ENCODE measurements around the gene GOLGA3.

Gene GOLGA3

DNA sequence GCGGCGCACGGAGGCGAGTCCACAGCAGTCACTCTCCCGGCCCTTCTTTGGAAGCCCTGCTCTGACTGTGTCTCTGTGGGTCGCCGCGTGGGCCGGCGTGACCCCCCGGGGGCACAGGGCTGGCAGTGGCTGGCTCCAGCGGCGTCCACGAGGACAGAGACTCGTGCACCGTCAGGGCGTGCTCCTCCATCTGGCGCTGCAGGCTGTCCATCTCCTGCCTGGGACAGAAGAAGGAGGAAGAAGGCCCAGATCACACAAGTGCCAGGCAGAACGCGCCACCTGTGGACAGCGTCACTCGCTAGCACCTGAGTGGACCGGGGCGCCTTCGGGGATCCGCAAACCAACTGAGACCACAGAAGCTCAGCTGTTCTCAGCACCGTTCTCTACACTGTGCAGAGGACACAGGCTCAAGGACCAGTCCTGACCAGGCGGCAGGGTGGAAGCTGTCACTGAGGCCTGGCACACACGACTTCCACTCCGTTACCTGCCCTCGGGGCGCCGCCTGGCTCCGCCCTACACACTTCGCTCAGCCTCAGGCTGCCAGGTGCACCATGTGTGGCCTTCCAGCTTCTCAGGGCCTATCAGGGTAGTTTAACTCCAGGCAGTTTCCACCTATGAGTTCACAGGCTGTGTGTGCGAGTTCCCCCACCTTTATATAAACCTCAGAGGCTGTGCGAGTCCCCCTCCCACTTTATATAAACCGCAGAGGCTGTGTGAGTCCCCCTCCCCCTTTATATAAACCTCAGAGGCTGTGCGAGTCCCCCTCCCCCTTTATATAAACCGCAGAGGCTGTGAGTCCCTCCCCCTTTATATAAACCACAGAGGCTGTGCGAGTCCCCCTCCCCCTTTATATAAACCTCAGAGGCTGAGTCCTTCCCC is 55.4 kb downstream of the GOLGA3 start:
- Histone ChIP-seq H3K4me3 (ENCODE audit: low read length) (no peak overlapping the region), H3K9ac (ENCODE audit: low read length) (no peak overlapping the region), H3K4me2 (ENCODE audit: low read length) (no peak overlapping the region), H3K4me1 (ENCODE audit: low read length) (peaks cover 30% of the 10 kb centered on the region), H2AFZ (ENCODE audit: low read depth, low read length) (no peak overlapping the region), H3K27ac (ENCODE audit: low read length) (0 out of 2 replicates have a peak overlapping the region, but pooled peaks have one; percentile 52), H3K9me3 (ENCODE audit: insufficient read depth, low read length) (no peaks in the 10 kb centered on the region; the same call in 1 of the 2 replicates), H3K79me2 (ENCODE audit: low read length) (no peaks in the 10 kb centered on the region), H3K27me3 (ENCODE audit: low read depth, low read length) (no peaks in the 10 kb centered on the region), H4K20me1 (ENCODE audit: insufficient read depth, low read length) (no peaks in the 10 kb centered on the region), H3K36me3 (replicated peaks; ENCODE audit: low read depth, low read length) (peaks cover 4% of the 10 kb centered on the region)
- no peak for TF ChIP-seq EZH2phosphoT487 (IDR thresholded peaks at IDR 0.05; ENCODE audit: low read depth)
- TF ChIP-seq, protein P1, sequence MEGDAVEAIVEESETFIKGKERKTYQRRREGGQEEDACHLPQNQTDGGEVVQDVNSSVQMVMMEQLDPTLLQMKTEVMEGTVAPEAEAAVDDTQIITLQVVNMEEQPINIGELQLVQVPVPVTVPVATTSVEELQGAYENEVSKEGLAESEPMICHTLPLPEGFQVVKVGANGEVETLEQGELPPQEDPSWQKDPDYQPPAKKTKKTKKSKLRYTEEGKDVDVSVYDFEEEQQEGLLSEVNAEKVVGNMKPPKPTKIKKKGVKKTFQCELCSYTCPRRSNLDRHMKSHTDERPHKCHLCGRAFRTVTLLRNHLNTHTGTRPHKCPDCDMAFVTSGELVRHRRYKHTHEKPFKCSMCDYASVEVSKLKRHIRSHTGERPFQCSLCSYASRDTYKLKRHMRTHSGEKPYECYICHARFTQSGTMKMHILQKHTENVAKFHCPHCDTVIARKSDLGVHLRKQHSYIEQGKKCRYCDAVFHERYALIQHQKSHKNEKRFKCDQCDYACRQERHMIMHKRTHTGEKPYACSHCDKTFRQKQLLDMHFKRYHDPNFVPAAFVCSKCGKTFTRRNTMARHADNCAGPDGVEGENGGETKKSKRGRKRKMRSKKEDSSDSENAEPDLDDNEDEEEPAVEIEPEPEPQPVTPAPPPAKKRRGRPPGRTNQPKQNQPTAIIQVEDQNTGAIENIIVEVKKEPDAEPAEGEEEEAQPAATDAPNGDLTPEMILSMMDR (IDR thresholded peaks at IDR 0.05; ENCODE audit: low read depth, low read length) = no peak

DNA sequence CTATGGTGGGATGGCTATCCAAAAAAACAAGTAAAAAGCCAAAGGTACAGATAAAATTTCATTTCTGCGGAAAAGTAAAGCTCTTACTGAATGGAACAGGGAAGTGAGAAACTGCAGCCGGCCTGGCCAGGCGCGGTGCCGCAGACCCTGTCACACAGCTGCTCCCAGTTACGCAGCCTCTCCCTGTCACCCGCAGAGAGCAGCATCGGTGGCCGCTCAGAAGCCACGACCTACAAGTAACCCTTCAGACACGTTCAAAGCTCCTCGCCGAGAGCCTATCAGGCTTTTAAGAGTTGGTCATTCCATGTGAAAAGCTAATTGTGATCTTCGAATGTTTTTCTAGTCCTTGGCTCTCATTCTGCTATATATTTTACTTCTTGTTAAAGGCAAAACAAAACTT is 56.1 kb downstream of the GOLGA3 start:
- H3K27ac ChIP-seq (ENCODE audit: low read length) = peak overlapping the region; percentile 52
- no peaks in the 10 kb centered on the region for H3K79me2 ChIP-seq (ENCODE audit: low read length)
- peaks cover 30% of the 10 kb centered on the region for H3K4me1 ChIP-seq (ENCODE audit: low read length)
- H3K4me2 ChIP-seq (ENCODE audit: low read length) = peak overlapping the region; percentile 12; the same call in 1 of the 2 replicates
- H3K27me3 ChIP-seq (ENCODE audit: low read depth, low read length) = no peaks in the 10 kb centered on the region
- no peaks in the 10 kb centered on the region; the same call in 1 of the 2 replicates for H3K9me3 ChIP-seq (ENCODE audit: insufficient read depth, low read length)
- no peaks in the 10 kb centered on the region for H4K20me1 ChIP-seq (ENCODE audit: insufficient read depth, low read length)
- no peak overlapping the region for H2AFZ ChIP-seq (ENCODE audit: low read depth, low read length)
- H3K9ac ChIP-seq (ENCODE audit: low read length) = no peak overlapping the region
- TF ChIP-seq, protein P1 (IDR thresholded peaks at IDR 0.05; ENCODE audit: low read depth, low read length) = no peak
- no peak for TF ChIP-seq EZH2phosphoT487 (IDR thresholded peaks at IDR 0.05; ENCODE audit: low read depth)
- H3K4me3 ChIP-seq (ENCODE audit: low read length) = no peak overlapping the region
- peaks cover 4% of the 10 kb centered on the region for H3K36me3 ChIP-seq (replicated peaks; ENCODE audit: low read depth, low read length)

DNA sequence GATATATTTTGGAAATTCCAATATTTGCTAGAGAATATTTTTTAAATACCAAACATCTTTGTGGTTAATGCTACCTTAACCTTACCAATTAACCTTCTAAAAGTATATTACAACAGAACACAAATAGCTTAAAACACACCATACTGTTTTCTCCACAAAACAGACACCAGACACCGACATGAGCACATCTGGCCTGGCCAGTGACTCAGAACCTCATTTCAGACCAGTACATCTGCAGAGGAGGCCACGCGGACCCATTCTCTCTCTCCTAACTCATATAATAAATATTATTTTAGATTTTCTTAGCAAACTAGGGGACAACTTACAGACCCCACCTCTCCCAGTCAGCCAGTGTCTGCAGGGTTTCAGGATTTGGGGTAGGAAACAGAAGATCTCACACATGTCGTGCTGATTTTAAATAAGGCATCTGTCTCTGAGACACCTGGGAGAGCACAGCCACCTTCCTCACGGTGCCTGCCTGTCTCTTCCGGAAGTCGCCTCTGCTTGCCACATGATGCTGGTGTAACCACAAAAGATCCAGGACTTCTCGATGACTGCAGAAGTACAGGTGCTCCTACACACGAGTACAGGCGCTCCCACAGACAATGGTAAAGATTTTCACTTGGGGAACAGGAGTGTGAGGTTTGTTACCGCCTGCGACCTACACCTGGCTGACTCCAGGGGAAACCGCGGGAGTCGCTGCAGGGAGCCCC is 57.4 kb downstream of the GOLGA3 start:
- Histone ChIP-seq H3K79me2 (ENCODE audit: low read length) (no peaks in the 10 kb centered on the region), H3K27me3 (ENCODE audit: low read depth, low read length) (no peaks in the 10 kb centered on the region), H3K36me3 (replicated peaks; ENCODE audit: low read depth, low read length) (peaks cover 4% of the 10 kb centered on the region), H3K9me3 (ENCODE audit: insufficient read depth, low read length) (no peaks in the 10 kb centered on the region; the same call in 1 of the 2 replicates), H3K27ac (ENCODE audit: low read length) (peak overlapping the region; percentile 85), H3K4me2 (ENCODE audit: low read length) (peak overlapping the region; percentile 24), H2AFZ (ENCODE audit: low read depth, low read length) (no peak overlapping the region), H4K20me1 (ENCODE audit: insufficient read depth, low read length) (no peaks in the 10 kb centered on the region), H3K4me1 (ENCODE audit: low read length) (peaks cover 30% of the 10 kb centered on the region), H3K4me3 (ENCODE audit: low read length) (no peak overlapping the region), H3K9ac (ENCODE audit: low read length) (no peak overlapping the region)
- TF ChIP-seq, protein P1 (IDR thresholded peaks at IDR 0.05; ENCODE audit: low read depth, low read length) = no peak
- TF ChIP-seq EZH2phosphoT487 (IDR thresholded peaks at IDR 0.05; ENCODE audit: low read depth) = no peak

Measured in OCI-LY3 (cell line).